T-helper 2 cell treated with Interferon-gamma antibody and Interleukin-4, amounts not matched to agents 5 μg/mL and 100 μg/mL, for 36 hours (primary cell): ENCODE results near the gene STXBP6.

Source experiments
- DNase-seq: peaks from one replicate; pipeline ENCODE4 v3.0.0; 2021; ENCODE audit warnings: low spot score
- H3K27ac Mint-ChIP-seq: one replicate; pipeline ENCODE4 v1.8.0; 2021; ENCODE audit warnings: mild to moderate bottlenecking, mixed read lengths
- H3K27me3 Mint-ChIP-seq: one replicate; pipeline ENCODE4 v1.8.0; 2021; ENCODE audit warnings: low read depth, mixed read lengths
- H3K36me3 Mint-ChIP-seq: one replicate; pipeline ENCODE4 v1.8.0; 2021; ENCODE audit warnings: low read depth, mixed read lengths
- H3K4me1 Mint-ChIP-seq: one replicate; pipeline ENCODE4 v1.8.0; 2021; ENCODE audit warnings: low read depth, mixed read lengths
- H3K4me3 Mint-ChIP-seq: one replicate; pipeline ENCODE4 v1.8.0; 2022; ENCODE audit warnings: mild to moderate bottlenecking, moderate library complexity, mixed read lengths
- H3K9me3 Mint-ChIP-seq: one replicate; pipeline ENCODE4 v1.8.0; 2021; ENCODE audit warnings: mixed read lengths

The STXBP6 gene

GRCh38 chr14:24870949-24871701 is 178.8 kb downstream of the STXBP6 start:
- H3K4me1 Mint-ChIP-seq: no peaks in the 10 kb centered on the region
- H3K27me3 Mint-ChIP-seq: no peaks in the 10 kb centered on the region
- H3K4me3 Mint-ChIP-seq: no peak overlapping the region
- no peak overlapping the region for H3K27ac Mint-ChIP-seq
- DNase-seq: no peak
- H3K9me3 Mint-ChIP-seq: no peaks in the 10 kb centered on the region
- no peaks in the 10 kb centered on the region for H3K36me3 Mint-ChIP-seq

- no peaks in the 10 kb centered on the region for H3K36me3 Mint-ChIP-seq
- peaks cover 5% of the 10 kb centered on the region for H3K27me3 Mint-ChIP-seq
- no peaks in the 10 kb centered on the region for H3K9me3 Mint-ChIP-seq
- no peak for DNase-seq
- no peaks in the 10 kb centered on the region for H3K4me1 Mint-ChIP-seq
- no peak overlapping the region for H3K4me3 Mint-ChIP-seq
- no peak overlapping the region for H3K27ac Mint-ChIP-seq
These were observed 181.6 kb downstream of the STXBP6 start for GRCh38 chr14:24868389-24868788.

- Mint-ChIP-seq H3K9me3 (no peaks in the 10 kb centered on the region), H3K27ac (no peak overlapping the region), H3K27me3 (peaks cover 7% of the 10 kb centered on the region), H3K4me3 (no peak overlapping the region), H3K36me3 (no peaks in the 10 kb centered on the region), H3K4me1 (no peaks in the 10 kb centered on the region)
- DNase-seq: no peak
These were observed 183.8 kb downstream of the STXBP6 start for GRCh38 chr14:24866067-24866639.

GRCh38 chr14:24863968-24864684 is 185.8 kb downstream of the STXBP6 start:
- Mint-ChIP-seq H3K27ac (no peak overlapping the region), H3K4me3 (no peak overlapping the region), H3K4me1 (no peaks in the 10 kb centered on the region), H3K36me3 (no peaks in the 10 kb centered on the region), H3K27me3 (peaks cover 8% of the 10 kb centered on the region), H3K9me3 (no peaks in the 10 kb centered on the region)
- DNase-seq: no peak

- H3K27ac Mint-ChIP-seq: no peak overlapping the region
These were observed 188.8 kb downstream of the STXBP6 start for GRCh38 chr14:24861083-24861630.

GRCh38 chr14:24859559-24859958 is 190.4 kb downstream of the STXBP6 start:
- H3K27me3 Mint-ChIP-seq: peaks cover 8% of the 10 kb centered on the region
- H3K9me3 Mint-ChIP-seq: no peaks in the 10 kb centered on the region
- no peaks in the 10 kb centered on the region for H3K4me1 Mint-ChIP-seq
- no peak for DNase-seq
- no peaks in the 10 kb centered on the region for H3K36me3 Mint-ChIP-seq
- H3K4me3 Mint-ChIP-seq: no peak overlapping the region
- no peak overlapping the region for H3K27ac Mint-ChIP-seq

More at GRCh38 chr14:24861083-24861630, 188.8 kb downstream of the STXBP6 start:
- no peak for DNase-seq
- Mint-ChIP-seq H3K4me3 (no peak overlapping the region), H3K9me3 (no peaks in the 10 kb centered on the region), H3K27me3 (peaks cover 8% of the 10 kb centered on the region), H3K4me1 (no peaks in the 10 kb centered on the region), H3K36me3 (no peaks in the 10 kb centered on the region)

GRCh38 chr14:24858684-24859083 is 191.3 kb downstream of the STXBP6 start:
- H3K9me3 Mint-ChIP-seq: no peaks in the 10 kb centered on the region
- H3K4me1 Mint-ChIP-seq: no peaks in the 10 kb centered on the region
- no peak overlapping the region for H3K4me3 Mint-ChIP-seq
- H3K36me3 Mint-ChIP-seq: no peaks in the 10 kb centered on the region
- no peak overlapping the region for H3K27ac Mint-ChIP-seq
- H3K27me3 Mint-ChIP-seq: peaks cover 6% of the 10 kb centered on the region
- no peak for DNase-seq

GRCh38 chr14:24858052-24858451 is 191.9 kb downstream of the STXBP6 start:
- Mint-ChIP-seq H3K4me3 (no peak overlapping the region), H3K36me3 (no peaks in the 10 kb centered on the region), H3K4me1 (no peaks in the 10 kb centered on the region), H3K27ac (no peak overlapping the region), H3K27me3 (peaks cover 7% of the 10 kb centered on the region), H3K9me3 (no peaks in the 10 kb centered on the region)
- no peak for DNase-seq

GRCh38 chr14:24857277-24857676 is 192.7 kb downstream of the STXBP6 start:
- peaks cover 7% of the 10 kb centered on the region for H3K27me3 Mint-ChIP-seq
- H3K4me3 Mint-ChIP-seq: no peak overlapping the region
- H3K27ac Mint-ChIP-seq: no peak overlapping the region
- H3K36me3 Mint-ChIP-seq: no peaks in the 10 kb centered on the region
- H3K4me1 Mint-ChIP-seq: no peaks in the 10 kb centered on the region
- no peak for DNase-seq
- H3K9me3 Mint-ChIP-seq: no peaks in the 10 kb centered on the region

- no peaks in the 10 kb centered on the region for H3K36me3 Mint-ChIP-seq
- no peaks in the 10 kb centered on the region for H3K4me1 Mint-ChIP-seq
- DNase-seq: no peak
- no peaks in the 10 kb centered on the region for H3K9me3 Mint-ChIP-seq
- H3K27ac Mint-ChIP-seq: no peak overlapping the region
- peaks cover 4% of the 10 kb centered on the region for H3K27me3 Mint-ChIP-seq
- no peak overlapping the region for H3K4me3 Mint-ChIP-seq
These were observed 196.5 kb downstream of the STXBP6 start for GRCh38 chr14:24853446-24853845.

GRCh38 chr14:24852312-24853060 is 197.5 kb downstream of the STXBP6 start:
- Mint-ChIP-seq H3K4me3 (no peak overlapping the region), H3K4me1 (no peaks in the 10 kb centered on the region), H3K9me3 (no peaks in the 10 kb centered on the region), H3K36me3 (no peaks in the 10 kb centered on the region), H3K27ac (no peak overlapping the region), H3K27me3 (peaks cover 8% of the 10 kb centered on the region)
- no peak for DNase-seq

- no peak overlapping the region for H3K27ac Mint-ChIP-seq
- peaks cover 8% of the 10 kb centered on the region for H3K27me3 Mint-ChIP-seq
- no peaks in the 10 kb centered on the region for H3K36me3 Mint-ChIP-seq
- no peaks in the 10 kb centered on the region for H3K4me1 Mint-ChIP-seq
- H3K4me3 Mint-ChIP-seq: no peak overlapping the region
- DNase-seq: no peak
- H3K9me3 Mint-ChIP-seq: no peaks in the 10 kb centered on the region
These were observed 198.1 kb downstream of the STXBP6 start for GRCh38 chr14:24851837-24852236.

- no peak for DNase-seq
- H3K9me3 Mint-ChIP-seq: no peaks in the 10 kb centered on the region
- no peaks in the 10 kb centered on the region for H3K4me1 Mint-ChIP-seq
- no peaks in the 10 kb centered on the region for H3K36me3 Mint-ChIP-seq
- H3K4me3 Mint-ChIP-seq: no peak overlapping the region
- H3K27me3 Mint-ChIP-seq: peaks cover 8% of the 10 kb centered on the region
- no peak overlapping the region for H3K27ac Mint-ChIP-seq
These were observed 198.5 kb downstream of the STXBP6 start for GRCh38 chr14:24851406-24851805.
